GM18909 (cell line): ENCODE data around the gene FOXQ1.

Experiments used
- ATAC-seq: cut with Tn5 transposase; IDR thresholded peaks from one replicate; pipeline ENCODE4 v1.9.1; 2021; ENCODE audit warnings: mild to moderate bottlenecking; ENCODE audit not compliant: unreplicated experiment, poor library complexity

The FOXQ1 gene, protein sequence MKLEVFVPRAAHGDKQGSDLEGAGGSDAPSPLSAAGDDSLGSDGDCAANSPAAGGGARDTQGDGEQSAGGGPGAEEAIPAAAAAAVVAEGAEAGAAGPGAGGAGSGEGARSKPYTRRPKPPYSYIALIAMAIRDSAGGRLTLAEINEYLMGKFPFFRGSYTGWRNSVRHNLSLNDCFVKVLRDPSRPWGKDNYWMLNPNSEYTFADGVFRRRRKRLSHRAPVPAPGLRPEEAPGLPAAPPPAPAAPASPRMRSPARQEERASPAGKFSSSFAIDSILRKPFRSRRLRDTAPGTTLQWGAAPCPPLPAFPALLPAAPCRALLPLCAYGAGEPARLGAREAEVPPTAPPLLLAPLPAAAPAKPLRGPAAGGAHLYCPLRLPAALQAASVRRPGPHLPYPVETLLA

GRCh38 chr6:1311400-1312202, at the start of gene FOXQ1:
Gene FOXQ1, plus strand, starts transcription at chr6:1312098. Its CDS starts 607 bp downstream, at chr6:1312705.
- no peak for ATAC-seq

DNA sequence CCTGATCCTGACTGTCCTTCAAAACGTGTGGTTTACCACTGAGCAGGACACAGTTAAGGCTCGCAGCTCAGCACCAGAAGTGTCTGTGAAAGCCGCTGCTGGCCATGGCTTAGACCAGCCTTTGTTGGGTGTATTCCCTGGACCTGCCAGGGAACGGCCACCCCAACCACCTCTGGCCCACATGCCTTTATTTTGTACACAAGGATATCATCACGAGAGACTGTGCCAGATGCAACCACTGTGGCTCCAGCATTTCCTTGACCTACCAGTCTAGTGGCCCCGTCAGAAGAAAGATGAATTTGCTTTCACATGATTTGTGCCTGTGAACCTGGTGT, 49.2 kb upstream of the FOXQ1 start:
- no peak for ATAC-seq

DNA sequence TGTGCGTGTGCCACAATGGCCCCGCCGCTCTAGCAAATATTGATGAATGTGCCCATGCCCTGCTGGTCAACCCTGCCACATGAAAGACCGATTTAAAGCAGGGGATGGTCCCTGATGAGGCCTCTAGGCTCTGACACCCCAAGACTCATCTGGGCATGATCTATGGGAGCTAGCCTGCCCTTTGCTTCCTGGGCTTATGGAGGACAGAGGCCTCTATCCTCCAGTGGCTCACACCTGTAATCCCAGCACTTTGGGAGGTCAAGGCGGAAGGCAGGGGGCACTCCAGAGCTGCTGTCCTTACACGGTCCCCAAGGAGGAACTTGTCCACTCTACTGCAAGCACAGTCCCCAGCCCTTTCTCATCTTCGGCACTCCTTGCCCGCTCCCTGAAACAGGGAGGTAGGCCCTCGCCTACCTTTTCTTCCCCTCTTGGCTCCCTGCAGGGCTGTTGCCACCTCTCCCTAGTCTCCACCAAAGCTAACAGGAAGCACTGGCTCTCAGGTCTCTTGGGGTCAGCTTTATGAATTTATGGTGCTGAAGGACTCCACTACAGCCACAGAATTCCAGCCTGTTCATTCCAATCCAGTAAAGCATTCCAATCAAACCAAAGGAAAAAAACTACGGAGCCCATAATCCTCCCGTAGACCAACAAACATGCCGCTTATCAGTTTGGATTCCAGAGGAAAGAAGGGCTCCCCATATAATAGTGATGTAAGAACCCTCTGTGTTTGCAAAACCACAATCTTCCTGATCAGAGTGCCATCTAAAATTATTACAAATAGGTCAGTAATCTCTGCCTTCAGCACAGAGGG, 48.7 kb upstream of the FOXQ1 start:
- ATAC-seq = no peak

DNA sequence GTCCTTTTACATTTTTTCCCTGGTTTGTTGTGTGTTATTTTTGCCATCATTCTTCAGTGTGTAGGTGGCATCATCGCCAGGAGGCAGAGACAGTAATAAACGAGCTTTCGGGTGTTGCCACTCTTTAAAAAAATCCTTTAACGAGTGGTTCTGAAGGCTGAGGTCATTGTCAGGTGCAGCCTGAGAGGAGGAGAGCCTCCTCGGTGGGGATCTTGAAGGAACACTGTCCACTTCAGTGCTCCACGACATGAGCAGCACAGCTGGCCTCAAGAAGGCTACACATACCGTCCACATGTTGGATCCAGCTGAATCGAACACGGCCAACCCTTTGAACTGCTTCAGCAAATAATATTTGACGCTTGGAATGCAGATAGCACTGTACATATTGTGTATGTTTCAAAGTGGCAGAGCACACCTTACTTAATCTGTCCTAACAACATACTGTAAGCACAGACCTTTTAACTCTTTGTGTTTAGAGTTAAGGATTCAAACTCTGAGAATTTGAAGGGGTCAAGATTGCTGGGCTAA, 48.0 kb upstream of the FOXQ1 start:
- ATAC-seq = no peak

DNA sequence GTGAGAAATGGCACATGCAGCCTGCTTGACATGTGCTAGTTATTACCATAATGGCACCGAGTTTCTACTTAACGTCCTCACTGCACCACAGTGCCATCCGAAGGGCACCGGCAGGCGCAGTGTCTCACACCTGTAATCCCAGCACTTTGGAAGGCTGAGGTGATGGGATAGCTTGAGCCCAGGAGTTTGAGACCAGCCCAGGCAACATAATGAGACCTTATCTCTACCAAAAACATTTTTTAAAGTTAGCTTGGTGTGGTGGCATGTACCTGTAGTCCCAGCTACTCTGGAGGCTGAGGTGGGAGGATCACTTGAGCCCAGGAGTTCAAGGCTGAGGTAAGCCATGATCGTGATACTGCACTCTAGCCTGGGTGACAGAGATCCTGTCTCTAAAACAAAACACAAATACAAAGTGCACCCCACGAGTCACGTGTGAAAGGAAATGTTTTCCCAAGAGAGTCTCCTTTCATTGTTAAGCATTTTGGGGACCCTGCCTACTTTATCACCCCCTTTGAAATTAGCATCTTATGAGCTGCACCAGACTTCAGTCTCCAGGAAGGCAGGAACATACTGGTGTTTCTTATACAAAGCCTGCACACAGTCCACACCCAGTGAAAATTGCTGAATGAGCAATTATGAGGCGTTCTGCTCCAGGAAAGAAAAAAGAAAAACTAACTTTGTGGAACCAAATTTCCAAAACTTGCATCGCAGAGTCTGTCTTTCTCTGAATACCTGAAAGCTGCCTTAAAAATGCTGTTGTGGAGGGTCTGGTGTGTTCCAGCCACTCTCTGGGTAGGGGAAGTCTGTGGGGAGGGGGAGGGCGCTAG, 47.1 kb upstream of the FOXQ1 start:
- no peak for ATAC-seq

- ATAC-seq = no peak
These were observed 45.2 kb upstream of the FOXQ1 start for GRCh38 chr6:1266686-1267056.

DNA sequence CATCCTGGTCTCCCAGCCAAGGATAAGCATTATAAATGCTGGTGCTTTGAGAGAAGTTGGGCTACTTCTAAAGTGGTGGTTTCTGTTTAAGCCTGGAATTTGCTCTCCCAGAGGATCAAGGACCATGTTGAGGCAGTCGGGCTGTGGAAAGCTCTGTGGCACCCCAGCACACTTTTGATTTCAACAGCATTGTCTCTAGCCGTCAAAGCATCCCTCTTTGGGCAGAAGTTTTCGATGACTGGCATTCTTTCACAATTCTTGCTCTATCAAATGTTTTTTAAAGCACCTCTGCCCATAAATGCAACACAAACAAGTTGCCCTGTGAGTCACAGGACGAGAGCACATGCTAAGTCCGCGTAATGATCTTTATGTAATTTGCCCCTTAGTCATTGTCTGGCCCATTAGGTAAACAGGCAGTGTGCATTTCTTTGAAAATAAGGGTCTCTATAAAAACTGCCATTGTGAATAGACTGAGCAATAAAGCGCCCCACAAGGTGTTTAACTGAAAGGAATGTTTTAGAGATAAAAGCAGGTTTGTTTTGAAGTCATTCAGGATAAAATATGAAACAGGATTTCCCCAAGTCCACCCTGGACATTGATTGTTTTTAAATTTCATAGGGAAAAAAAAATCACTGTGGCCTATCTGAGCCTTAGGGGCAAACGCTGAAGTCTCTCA, 44.7 kb upstream of the FOXQ1 start:
- no peak for ATAC-seq

- ATAC-seq = no peak
These were observed 43.8 kb upstream of the FOXQ1 start for GRCh38 chr6:1267790-1268762.

DNA sequence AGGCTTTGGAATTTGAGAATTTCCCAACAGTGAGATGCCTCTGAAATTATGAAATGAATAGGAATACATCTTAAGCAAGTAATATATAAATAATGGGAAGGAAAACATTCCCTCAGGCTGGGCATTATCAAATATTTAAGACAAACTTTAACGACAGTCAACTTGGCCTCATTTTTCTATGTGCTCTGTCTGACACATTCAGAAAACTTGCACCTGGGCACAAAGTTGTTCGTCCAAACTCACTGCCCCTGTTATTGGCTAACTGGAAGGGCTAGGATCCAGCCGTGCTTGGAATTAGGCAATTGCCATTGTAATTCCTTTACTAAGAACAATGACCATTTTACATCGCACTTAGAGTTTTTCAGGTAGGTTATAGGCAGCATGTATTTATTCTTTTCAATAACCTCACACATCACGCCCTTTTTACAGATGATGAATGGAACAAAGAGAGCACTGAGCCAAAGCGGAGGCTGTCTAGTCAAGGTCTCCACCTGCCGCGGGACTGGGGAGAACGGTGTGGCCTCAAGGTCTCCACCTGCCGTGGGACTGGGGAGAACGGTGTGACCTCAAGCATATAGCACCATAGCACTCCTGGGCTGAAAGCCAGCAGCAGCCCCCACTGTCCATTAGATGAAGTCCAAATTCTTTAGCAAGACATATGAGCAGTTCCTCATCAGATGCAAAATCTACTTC, 40.7 kb upstream of the FOXQ1 start:
- no peak for ATAC-seq

- ATAC-seq = no peak
These were observed 33.7 kb upstream of the FOXQ1 start for GRCh38 chr6:1278061-1278720.

DNA sequence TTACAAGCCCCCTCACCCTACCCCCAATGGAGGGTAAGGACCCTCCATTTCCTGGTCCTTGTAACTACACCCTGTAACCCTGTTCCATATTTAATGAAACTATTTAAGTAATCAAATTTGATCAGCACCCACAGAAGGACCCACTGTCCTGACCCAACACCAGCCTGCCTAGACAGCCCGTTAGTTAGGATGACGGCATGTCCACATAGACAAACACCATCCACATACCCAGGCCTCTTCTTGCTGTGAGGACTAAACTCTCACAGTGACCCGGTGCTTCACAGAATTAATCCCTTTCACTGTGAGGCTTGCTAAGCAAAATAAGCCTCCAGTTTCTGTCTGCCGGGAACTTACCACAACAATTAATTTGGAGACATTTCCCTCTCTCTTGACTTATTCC, 32.8 kb upstream of the FOXQ1 start:
- ATAC-seq = no peak

DNA sequence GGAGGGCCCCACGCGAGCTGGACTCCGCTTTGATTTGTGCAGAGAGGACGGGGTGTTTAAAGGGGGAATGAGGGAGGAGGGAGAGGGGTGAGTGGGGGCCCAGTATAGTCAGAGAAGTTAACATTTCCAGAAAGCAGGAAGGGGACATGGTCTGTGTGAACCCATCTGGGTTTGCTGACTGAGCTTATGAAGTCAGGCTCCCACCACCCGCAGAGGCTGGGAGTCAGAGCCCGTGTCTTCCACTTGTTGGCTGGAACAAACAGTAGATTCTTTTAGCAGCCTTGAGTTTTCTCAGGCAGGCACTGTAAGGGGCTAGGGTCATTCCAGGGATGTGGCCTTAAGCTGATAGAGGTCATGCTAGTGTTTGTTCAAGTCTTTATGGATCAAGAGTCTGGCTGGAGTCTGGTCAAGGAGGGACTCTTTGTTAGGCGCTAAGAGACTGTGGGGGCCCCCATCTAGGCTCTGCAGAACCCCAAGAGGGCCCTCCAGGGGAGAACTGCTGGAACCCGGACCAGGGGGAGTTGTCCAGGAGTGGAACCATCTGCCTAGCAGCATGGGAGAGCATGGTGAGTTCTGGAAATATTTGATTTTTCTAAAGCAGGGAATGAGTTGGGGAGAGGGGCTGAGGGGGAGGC, 31.1 kb upstream of the FOXQ1 start:
- ATAC-seq = no peak

DNA sequence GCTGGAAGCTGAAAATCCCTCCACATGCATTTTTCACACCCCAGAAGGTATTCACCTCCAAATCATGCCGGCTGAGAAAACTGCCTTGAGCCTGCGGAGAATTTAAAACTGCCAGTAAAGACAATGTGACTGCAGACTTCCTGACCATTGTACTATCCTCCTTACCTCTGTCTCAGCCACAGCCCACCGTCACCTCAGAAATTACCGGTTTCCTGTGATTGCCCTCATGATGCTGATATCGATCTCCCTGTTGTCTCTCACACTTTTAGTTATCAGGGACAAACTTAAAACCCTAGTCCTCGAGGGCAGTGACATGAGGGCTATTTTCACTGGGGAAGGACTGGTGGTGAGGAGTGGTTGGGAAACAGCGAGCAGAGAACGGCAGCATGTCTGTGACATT, 30.2 kb upstream of the FOXQ1 start:
- ATAC-seq = no peak

DNA sequence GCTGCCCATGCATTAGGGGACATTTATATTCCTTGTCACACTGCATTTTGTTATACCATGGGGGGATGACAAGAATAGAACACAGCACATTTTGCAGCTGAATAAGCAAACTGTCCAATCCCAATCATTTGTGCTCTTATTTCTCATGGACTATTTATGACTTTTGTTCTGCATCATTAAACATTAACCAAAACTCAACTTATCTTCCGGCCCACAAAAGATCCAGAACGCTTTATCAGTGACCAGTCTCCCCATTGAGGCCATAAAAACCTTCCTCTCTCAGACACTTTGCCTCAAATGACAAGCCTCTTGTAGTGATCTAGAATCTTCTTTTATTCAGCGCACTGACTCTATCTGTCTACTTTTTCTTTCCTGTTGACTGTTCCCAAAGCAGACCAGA, 28.4 kb upstream of the FOXQ1 start:
- no peak for ATAC-seq

- ATAC-seq = no peak
These were observed 26.3 kb upstream of the FOXQ1 start for GRCh38 chr6:1285556-1285955.

DNA sequence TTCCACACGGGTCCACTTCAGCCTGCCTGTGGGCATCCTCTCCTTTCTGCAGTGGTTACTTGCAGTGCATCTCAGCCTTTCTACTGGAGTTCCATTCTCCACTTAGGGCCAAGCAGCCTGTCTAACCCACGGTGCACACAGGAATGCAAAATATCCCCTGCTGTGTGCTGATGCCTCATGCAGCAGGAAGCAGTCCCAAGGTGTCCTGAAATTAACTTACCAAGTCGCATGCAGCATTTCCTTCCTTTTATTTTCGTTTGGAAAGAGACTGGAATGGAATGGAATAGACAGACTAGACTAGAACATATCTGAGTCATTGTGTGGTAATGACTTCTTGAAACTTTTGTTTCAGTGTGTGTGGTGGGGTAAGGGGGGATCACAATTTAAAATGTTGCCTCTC, 25.9 kb upstream of the FOXQ1 start:
- ATAC-seq = no peak

GRCh38 chr6:1287103-1287591, 24.8 kb upstream of the FOXQ1 start:
- no peak for ATAC-seq
